Rectal smooth muscle tissue (tissue), 1 donor: ENCODE data around the gene FBLN2.

Experiments used
- H3K27ac ChIP-seq: one replicate; pipeline ENCODE4 v1.7.0; 2013; ENCODE audit warnings: low read depth, low read length, inconsistent platforms
- H3K27me3 ChIP-seq: one replicate; pipeline ENCODE4 v1.7.0; 2013; ENCODE audit warnings: low read length; ENCODE audit not compliant: control insufficient read depth, insufficient read depth
- H3K36me3 ChIP-seq: one replicate; pipeline ENCODE4 v1.7.0; 2013; ENCODE audit warnings: low read length; ENCODE audit not compliant: control insufficient read depth, insufficient read depth
- H3K4me1 ChIP-seq: one replicate; pipeline ENCODE4 v1.7.0; 2013; ENCODE audit warnings: low read length; ENCODE audit not compliant: control insufficient read depth, insufficient read depth
- H3K4me3 ChIP-seq: one replicate; pipeline ENCODE4 v1.7.0; 2013; ENCODE audit warnings: low read length
- H3K9ac ChIP-seq: one replicate; pipeline ENCODE4 v1.7.0; 2013; ENCODE audit warnings: low read length

Gene FBLN2

DNA sequence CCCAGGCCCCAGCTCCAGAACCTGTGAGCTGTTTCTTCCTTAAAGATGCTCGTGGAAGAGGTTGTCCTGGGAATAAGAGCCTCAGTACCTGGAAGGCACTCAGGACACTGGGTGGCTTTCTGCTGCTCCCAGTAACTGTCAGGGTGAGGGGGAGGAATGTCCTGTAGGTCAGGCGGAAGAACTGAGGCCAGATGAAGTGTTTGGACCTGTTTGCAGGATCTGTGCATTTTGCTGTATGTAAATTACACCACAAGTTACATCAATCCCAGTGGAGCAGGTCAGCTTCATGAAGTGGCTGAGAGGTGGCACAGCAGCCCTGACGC lies 41.7 kb upstream of the FBLN2 start:
- Histone ChIP-seq H3K27me3 (no peaks in the 10 kb centered on the region), H3K27ac (peak overlapping the region; percentile 30), H3K9ac (no peak overlapping the region)

GRCh38 chr3:13507570-13508339 lies 41.2 kb upstream of the FBLN2 start:
- Histone ChIP-seq H3K36me3 (peaks cover 2% of the 10 kb centered on the region), H3K27me3 (no peaks in the 10 kb centered on the region), H3K27ac (peak overlapping the region; percentile 30), H3K4me3 (no peak overlapping the region), H3K9ac (no peak overlapping the region), H3K4me1 (peaks cover 3% of the 10 kb centered on the region)

More for the DNA sequence above, 41.7 kb upstream of the FBLN2 start:
- Histone ChIP-seq H3K4me3 (no peak overlapping the region), H3K4me1 (peaks cover 3% of the 10 kb centered on the region), H3K36me3 (peaks cover 3% of the 10 kb centered on the region)

DNA sequence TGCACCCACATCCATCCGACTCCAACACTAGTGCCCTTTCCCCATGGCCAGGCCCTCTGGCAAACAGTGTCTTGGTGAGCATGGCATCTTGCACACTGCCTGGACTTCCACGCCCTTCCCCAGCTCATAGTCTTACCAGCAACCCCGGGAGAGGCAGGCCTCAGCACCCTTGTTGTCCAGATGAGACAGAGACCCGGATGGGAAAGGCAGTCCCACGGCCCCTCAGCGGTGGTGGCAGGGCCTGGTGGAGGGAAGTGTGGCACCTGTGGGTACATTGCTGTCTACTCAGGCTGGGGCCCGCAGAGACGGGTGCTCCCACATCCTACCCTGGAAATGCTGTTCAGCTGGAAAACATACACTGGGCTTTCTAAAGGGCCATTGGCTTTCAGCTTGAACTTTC lies 40.4 kb upstream of the FBLN2 start:
- no peaks in the 10 kb centered on the region for H3K36me3 ChIP-seq
- H3K4me1 ChIP-seq, result peaks cover 3% of the 10 kb centered on the region
- no peak overlapping the region for H3K27ac ChIP-seq
- no peak overlapping the region for H3K4me3 ChIP-seq
- H3K27me3 ChIP-seq, result no peaks in the 10 kb centered on the region
- H3K9ac ChIP-seq, result no peak overlapping the region

DNA sequence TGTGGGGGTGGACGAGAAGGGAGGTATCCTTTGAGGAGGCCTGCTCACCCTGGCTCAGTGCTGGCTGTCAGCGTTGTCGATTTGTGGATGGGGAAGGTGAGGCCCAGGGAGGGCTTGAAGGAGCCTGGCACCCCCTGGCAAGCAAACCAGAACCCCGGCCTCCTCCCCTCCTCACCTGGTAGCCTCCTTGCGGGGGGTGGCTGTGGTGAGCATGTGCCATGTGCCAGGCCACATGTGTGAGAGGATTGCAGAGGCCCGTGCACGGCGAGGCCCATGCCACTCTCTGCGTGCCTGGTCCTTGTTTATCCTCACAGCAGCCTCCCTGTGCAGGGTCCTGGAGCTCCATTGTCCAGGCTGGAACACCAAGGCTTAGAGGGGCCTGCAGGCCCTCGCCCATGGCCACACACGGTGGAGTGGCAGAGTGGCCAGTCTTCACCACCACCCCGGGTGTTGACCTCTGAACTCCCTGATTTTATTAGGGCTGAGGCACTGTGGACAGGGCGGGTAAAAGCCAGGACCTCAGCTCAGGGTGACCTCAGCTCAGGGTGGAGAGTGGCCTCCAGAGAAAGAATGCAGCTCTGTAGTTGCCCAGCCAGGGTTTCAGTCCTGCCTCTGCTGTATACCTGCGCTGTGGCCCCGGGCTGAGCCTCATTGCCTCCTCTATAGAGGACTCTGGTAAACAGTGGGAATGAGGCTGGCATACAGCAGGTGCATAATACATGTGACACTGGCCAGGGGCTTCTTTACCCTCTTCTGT lies 39.7 kb upstream of the FBLN2 start:
- H3K4me3 ChIP-seq, result no peak overlapping the region
- H3K9ac ChIP-seq, result no peak overlapping the region
- H3K36me3 ChIP-seq, result no peaks in the 10 kb centered on the region
- no peaks in the 10 kb centered on the region for H3K27me3 ChIP-seq
- H3K4me1 ChIP-seq, result peaks cover 3% of the 10 kb centered on the region
- H3K27ac ChIP-seq, result no peak overlapping the region

DNA sequence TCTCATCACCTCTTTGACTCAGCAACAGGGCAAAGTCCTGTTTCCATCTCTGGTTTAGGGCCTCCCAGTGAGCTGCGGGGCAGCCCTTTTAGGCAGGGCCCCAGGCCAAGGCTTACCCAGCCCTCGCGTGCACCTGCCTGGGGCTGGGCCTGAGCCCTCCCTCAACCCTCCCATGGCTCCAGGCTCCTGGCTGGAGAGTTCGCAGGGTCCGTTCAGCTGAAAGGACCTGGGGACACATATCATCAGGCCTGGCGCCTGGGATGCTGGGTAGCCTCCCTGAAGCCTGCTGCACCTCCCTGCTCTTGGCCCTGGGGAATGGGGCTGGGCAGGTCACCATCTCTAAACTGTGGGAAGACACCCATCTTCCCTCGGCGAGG lies 39.1 kb upstream of the FBLN2 start:
- no peak overlapping the region for H3K9ac ChIP-seq
- no peak overlapping the region for H3K4me3 ChIP-seq
- no peaks in the 10 kb centered on the region for H3K36me3 ChIP-seq
- no peaks in the 10 kb centered on the region for H3K27me3 ChIP-seq
- H3K27ac ChIP-seq, result no peak overlapping the region
- H3K4me1 ChIP-seq, result peaks cover 3% of the 10 kb centered on the region

DNA sequence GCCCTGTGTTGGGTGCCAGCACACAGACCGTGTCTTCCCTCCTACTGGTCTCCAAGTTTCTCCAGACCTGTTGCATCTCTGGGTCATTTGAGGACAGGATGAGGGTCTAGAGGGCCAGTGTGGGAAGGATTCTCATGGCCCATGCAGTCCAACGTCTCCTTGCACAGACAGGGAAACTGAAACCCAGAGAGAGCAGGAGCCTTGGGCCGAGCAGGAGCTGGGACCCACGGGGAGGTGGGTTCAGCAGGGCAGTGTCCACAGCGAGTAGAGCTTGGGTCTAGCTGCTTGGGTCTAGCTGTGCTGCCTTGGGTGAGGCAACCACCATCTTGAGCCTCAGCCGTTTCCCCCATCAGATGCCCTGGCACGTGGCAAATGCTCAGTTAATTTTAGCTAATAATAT lies 36.5 kb upstream of the FBLN2 start:
- Histone ChIP-seq H3K4me3 (no peak overlapping the region), H3K27me3 (no peaks in the 10 kb centered on the region), H3K36me3 (no peaks in the 10 kb centered on the region), H3K4me1 (peaks cover 3% of the 10 kb centered on the region), H3K9ac (no peak overlapping the region), H3K27ac (no peak overlapping the region)

- no peaks in the 10 kb centered on the region for H3K27me3 ChIP-seq
- no peaks in the 10 kb centered on the region for H3K4me1 ChIP-seq
- no peak overlapping the region for H3K27ac ChIP-seq
- H3K36me3 ChIP-seq, result no peaks in the 10 kb centered on the region
- no peak overlapping the region for H3K9ac ChIP-seq
- no peak overlapping the region for H3K4me3 ChIP-seq
These were observed 35.6 kb upstream of the FBLN2 start for GRCh38 chr3:13513051-13513912.

DNA sequence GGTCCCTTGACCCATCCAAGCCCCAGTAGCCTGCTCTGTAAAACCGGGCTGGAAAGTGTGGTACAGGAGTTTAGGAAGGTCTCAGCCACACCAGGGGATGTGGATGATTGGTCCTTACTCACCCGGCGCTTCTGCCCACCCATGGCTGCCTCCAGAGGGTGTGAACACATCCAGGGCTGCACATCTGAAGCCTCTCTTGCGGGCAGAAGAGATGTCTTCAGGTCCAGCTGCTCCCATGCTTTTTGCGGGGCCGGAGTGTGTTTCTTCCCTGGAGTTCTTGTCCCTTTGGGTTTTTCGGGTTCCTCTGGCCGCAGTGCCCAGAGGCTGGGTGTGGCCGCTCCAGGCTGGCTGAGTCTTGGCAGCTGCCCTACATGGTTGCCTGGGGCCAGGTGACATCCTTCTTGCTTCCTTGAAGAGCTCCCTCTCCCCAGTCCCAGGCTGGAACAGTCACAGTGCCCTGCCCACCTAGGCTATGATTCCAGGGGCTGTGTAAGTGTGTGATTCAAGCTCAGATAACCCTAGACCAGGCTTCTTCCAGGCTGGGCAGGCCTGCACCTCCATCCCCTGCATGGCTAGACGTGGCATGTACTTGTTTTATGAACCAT lies 34.9 kb upstream of the FBLN2 start:
- H3K36me3 ChIP-seq, result no peaks in the 10 kb centered on the region
- no peak overlapping the region for H3K9ac ChIP-seq
- no peak overlapping the region for H3K27ac ChIP-seq
- H3K4me1 ChIP-seq, result no peaks in the 10 kb centered on the region
- H3K27me3 ChIP-seq, result no peaks in the 10 kb centered on the region
- H3K4me3 ChIP-seq, result no peak overlapping the region

DNA sequence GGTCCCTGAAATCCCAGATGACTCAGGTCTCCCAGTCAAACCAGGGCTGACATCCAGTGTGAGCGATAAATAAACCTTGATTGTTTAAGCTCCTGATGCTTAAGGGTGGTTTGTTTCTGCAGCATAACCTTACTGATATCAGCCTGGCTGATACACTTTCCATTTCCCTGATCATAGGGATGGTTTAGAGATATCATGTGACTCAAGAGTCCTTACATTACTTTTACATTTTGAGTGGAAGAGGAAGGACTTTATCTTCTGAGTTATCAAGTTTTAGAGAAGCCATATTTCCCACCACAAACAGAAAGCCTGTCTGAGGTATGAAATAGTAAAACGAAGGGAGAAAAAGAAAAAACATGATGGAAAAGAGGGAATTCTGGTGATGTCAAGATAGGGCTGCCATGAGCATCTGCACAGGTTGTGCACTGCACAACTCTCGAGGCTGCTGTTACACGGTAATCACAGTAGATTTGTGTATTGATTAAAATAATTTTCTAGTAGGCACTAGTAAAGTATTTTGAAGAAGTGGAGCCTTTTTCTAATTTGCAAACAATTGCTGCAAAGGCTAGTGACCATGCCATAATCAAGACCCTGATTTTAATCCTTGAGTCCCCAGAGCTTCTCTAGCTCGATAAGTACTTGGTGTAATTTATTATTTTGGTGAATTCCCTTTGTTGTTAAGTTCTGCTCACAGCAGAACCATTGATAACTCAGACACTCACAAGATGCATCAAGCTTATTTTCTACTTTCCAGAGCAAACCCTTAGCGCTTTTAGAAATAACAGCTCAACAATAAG lies 34.1 kb upstream of the FBLN2 start:
- Histone ChIP-seq H3K4me3 (no peak overlapping the region), H3K27ac (no peak overlapping the region), H3K36me3 (no peaks in the 10 kb centered on the region), H3K4me1 (no peaks in the 10 kb centered on the region), H3K27me3 (no peaks in the 10 kb centered on the region), H3K9ac (no peak overlapping the region)

- Histone ChIP-seq H3K4me1 (no peaks in the 10 kb centered on the region), H3K4me3 (no peak overlapping the region)
These were observed 32.9 kb upstream of the FBLN2 start for GRCh38 chr3:13515786-13516759.

GRCh38 chr3:13516760-13517135 lies 32.2 kb upstream of the FBLN2 start:
- H3K4me3 ChIP-seq, result no peak overlapping the region
- H3K4me1 ChIP-seq, result no peaks in the 10 kb centered on the region
- no peaks in the 10 kb centered on the region for H3K27me3 ChIP-seq
- no peak overlapping the region for H3K9ac ChIP-seq
- no peaks in the 10 kb centered on the region for H3K36me3 ChIP-seq
- H3K27ac ChIP-seq, result no peak overlapping the region

More at GRCh38 chr3:13515786-13516759, 32.9 kb upstream of the FBLN2 start:
- Histone ChIP-seq H3K27ac (no peak overlapping the region), H3K27me3 (no peaks in the 10 kb centered on the region), H3K36me3 (no peaks in the 10 kb centered on the region), H3K9ac (no peak overlapping the region)
